ENCODE data around the gene ITSN2. TPM values are rescaled to one million over a fixed set of nuclear protein-coding genes. Genes with fewer than 3 reads are reported as not detected.

ITSN2 gene
- total RNA-seq, 1 donor from 2014 or later, result 66.2 TPM

DNA sequence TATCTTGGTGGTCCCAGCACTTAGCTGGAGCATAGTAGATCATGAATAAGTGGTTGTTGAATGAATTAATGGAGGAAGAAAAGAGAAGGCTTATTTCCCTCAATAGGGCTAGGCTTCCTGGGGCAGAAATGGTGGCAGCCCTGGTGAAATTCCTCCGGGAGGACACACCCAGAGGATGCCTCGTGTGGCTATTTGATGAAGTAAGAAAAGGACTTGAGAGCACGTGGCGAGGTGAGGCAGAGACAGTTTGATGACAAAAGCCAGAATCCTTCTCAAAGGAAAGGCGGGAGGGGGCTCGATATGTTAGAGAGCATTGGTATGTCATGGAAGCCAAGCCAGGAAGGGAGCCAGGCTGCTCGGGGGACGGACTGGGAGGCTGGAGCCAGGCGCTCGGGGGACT lies 170.8 kb downstream of the ITSN2 start:
- no peak for DNase-seq (ENCODE audit: low spot score)

DNA sequence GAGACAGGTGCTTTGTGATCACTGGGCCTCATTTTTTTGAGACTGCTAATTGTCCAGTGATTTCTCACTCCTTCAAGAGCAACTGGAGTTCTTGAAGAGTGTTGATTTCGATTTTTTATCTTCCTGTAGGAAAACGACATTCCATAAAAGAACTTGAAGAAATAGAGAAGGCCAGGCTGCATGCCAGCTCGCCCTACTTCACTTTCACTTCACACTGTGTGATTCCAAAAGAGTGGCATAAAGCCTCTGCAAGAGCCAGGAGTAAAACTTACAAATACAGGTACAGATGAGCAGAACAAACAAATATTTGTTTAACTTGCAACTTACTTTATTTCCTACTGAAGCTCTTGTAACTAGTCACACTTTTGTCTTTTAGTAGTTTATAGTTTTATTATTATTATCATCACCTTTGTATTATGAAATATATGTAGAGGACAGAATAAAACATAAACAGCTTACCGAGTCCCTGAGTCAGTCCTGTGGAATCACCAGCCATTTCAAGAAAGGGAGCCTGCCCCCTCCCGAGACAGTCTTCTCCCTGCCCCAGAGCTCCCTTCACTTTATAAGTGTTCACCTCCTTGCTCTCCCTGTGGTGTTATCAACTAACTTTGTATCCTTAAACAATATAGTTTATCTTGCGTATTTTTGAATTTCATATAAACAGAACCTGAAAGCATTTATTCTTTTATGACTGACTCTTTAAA lies 176.8 kb downstream of the ITSN2 start:
- no peak for DNase-seq (ENCODE audit: low spot score)

DNA sequence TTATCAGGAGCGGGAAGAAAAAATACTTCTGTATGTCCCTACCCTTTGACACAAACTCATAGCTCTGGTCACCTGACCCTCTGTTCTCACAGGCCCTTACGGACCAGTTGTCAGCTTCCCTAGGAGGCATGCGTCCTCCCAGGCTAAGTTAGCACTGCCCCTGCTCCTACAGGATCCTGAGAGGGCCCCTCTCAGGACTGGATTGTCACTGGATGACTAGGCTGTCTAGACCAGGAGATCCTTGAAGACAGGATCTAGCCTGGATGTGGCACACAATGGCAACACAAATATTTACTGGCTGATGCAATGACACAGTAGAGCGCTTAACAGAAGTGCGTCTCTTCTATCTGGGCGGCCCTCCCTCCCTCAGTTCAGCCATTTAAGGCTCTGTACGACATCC lies 177.8 kb downstream of the ITSN2 start:
- no peak for DNase-seq (ENCODE audit: low spot score)

DNA sequence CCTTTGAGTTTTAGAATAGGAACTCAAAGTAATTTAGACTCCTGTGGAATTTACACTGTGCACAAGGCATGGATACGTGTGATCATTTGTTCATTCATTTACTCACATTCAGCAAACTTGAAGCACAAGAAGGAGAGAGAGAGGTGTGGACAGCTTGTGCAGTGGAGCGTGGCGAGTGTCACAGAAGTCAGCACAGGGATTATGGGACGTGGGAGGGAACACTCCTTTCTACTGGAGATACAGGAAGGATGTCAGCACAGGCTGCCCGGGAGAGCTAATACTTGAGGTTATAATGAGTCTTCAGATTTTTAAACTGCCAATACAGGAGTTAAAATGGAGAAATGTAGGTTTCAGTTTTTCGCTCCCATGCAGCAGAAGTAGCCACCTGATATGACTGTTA lies 178.5 kb downstream of the ITSN2 start:
- DNase-seq (ENCODE audit: low spot score), result no peak

DNA sequence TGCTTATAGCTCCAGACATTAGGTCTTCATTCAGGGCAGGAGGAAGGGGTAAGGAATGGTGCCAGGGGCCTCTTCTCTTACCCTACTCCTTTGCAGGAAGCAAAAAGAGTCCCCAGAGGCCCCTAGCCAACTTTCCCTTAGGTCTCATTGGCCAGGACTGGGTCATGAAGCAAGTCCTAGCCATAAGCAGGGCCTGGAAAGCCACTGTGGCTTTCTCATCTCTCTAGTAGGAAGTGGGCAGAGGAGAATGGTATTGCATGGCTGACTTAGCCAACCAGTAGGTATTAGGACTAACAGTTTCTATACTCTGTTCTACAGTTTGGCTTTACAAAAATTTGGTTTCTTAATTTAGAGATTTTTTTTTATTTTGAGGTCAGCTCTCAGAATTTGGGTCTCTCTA lies 180.7 kb downstream of the ITSN2 start:
- no peak for DNase-seq (ENCODE audit: low spot score)

DNA sequence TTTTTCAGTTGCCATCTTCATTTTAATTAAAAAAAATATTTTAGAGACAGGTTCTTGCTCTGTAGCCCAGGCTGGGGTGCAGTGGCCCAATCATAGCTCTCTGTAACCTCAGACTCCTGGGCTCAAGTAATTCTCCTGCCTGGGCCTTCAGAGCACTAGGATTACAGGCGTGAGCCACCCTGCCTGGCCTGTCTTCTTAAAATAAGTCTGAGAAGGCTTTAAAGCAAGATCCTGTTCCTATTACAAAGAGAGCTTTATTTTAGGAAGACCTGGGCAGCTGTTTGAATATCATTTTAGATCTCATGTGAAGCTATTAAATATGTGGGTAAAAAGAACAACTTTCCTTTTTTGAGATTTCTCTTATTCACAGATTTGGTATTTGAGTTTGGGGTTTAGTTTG lies 184.0 kb downstream of the ITSN2 start:
- no peak for DNase-seq (ENCODE audit: low spot score)

DNA sequence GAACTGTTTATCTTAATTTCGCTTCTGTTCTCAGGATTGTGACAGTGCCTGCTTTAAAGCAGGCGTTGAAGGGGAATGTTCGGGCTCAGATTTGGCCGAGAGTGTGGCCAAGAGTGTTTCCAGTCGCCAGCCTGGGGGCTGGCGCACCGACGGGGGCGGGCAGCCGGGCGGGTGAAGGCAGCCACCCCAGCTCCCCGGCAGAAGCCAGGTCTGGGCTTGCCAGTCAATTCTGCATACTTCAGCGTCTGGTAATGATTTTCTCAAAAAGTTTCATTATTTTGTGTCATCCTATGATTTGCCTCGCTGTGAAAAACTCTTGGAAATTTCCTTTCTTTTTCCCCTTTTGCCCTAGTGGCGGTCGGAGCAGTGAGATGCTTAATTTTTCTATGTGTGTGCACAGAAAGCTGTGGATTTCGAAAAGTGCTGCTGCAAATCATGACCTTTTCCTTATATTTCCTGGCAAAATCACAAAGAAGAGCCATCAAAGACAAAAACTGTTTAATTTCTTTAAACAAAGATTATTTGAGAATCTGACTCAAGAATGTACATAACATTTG lies 184.6 kb downstream of the ITSN2 start:
- no peak for DNase-seq (ENCODE audit: low spot score)

DNA sequence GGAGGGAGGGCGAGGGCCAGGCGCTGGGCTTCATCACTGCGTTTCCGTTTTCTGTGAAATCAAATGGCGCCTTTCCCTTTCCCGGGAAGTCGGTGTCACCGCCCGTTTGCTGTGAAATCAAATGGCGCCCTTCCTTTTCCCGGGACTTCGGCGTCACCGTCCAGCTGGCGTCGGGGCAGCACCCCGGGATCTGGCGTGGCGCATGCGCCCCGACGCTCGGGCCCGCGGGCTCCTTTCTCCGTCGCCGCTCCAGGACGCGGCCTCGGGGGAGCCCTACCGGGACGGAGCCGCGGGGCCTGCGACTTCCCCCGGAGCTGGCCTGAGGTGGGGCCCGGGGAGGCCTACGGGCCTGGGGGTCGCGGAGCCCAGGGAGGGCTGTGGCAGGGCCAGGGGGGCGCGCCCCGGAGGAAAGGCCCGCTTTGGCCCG lies 185.5 kb downstream of the ITSN2 start, which contains the start of gene FAM228A:
TSS of gene FAM228A (plus strand) at position 203 of the 427 bp plus-strand sequence. CDS start 428 bp downstream, outside the sequence.
- DNase-seq (ENCODE audit: low spot score), result no peak

DNA sequence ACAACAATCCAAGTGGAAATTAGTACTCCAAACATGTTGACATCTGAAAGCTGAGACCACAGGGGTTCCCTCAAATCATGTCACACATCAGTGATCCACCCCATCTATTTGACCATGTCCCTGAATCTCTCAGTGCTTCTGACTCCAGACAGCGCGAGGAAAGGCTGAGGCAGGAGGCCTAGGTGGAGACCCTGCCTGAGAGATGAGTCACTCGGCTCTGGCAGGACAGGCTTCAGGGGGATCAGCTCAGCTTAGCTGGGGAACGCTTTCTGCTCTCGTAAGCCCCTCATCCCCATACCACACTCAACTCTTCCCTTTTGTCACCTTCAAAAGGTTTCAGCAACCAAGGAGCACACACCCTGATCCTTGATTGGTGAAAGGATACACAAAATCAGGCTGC lies 191.3 kb downstream of the ITSN2 start:
- no peak for DNase-seq (ENCODE audit: low spot score)

DNA sequence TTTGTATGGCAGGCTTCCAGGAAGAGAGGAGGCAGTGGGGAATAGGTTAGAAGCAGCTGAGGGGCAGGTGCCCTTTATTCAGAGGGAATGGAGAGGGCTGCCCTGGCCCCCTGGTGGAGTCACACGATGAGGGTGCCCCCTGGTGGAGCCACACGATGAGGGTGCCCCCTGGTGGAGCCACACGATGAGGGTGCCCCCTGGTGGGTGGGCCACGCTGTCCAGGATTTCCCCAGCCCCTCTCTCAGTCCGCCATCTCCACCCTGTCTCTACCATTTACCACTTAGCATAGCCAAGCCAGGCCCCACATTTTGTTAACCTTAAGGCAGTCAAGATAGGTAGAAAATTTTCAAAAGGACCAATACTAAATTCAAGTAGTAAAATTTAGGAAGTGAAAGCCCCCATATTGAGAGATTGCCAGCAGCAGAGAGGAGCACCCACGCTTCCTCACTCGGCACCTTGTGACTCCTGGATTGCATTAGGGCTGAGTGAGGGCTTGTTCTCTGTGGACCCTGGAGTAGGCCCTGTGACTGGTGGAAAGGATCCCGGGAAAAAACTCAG lies 195.8 kb downstream of the ITSN2 start:
- DNase-seq (ENCODE audit: low spot score), result no peak

DNA sequence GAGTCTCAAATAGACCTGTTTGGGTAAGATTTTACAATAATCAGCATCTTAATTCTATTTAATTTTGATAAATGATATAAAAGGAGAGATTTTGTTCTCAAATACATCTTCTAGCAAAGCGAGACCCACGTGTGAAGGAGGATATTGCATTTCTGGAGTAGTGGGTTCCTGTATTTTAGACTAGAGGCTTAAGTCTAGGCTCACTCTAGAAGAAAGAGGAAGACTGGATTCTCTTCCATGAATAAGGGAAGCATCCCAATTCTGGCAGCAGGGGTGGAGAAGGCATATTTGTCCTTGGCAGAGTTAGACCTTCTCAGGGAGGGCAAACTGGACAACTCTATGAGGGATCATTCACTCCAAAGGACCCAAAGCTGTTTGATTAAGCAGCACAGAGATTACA lies 196.7 kb downstream of the ITSN2 start:
- DNase-seq (ENCODE audit: low spot score), result no peak

DNA sequence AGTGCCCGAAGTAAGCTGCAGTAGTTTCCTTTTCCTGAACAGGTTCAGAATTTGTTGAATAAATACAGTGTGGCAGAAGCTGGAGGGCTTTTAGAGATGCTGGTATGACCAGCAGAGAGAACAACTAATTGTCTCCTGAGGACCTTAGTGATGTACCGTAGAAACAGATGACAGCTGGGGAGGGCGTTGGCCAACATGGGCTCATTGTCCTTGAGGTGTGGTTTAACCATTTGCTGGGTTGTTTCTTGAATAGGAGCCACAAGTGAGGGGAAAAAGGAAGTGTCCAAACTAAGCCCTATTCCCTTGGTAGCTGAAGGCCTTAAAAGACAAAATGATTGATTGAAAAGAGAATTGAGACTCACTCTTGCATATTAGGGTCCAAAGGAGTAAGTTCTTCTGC lies 197.2 kb downstream of the ITSN2 start:
- DNase-seq (ENCODE audit: low spot score), result no peak

DNA sequence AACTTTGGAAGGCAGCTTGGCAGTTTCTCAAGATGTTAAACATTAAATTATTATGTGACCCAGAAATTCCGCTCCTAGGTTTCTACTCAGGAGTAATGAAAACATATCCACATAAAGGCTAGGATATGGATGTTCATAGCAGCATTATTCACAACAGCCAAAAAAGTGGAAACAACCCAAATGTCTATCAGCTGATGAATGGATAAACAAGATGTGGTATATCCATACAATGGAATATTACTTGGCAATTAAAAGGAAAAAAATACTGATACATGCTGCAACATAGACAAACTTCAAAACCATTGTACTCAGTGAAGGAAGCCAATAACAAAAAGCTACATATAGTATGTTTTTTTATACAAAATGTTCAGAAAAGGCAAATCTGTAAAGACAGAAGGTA lies 197.8 kb downstream of the ITSN2 start:
- no peak for DNase-seq (ENCODE audit: low spot score)

DNA sequence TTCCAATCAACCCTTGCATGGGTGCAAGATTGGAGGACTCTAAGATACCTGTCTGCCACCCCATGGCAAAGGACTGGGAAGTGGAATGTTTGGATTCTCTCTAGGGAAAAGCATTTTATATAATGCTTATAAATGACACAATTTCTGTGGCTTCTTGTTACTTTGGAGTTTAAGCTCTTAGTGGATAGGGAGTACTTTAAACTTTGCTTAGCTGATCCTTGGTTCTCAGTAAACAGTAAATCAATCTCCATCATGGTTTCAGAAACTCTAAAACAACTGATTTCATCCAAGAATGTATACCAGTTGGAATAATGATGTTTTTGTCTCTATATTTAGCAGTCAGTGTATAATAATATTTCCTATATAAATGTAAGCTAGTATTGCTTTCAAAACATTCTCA lies 199.6 kb downstream of the ITSN2 start:
- no peak for DNase-seq (ENCODE audit: low spot score)

DNA sequence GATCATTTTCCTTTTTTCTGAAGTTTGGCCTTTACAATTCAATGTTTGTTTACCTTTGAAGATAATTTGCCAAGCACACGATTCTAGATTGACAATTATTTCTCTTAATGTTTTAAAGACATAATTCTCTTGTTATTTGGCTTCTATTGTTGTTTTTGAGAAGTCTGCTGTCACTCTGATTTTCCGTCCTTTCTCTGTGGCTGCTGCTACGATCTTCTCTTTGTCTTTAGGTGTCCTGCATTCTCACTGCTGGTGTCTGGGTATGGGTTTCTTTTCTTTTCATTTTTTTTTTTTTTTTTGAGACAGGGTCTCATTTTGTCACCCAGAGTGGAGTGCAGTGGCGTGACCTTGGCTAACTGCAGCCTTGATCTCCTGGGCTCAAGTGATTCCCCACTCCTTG lies 200.6 kb downstream of the ITSN2 start:
- no peak for DNase-seq (ENCODE audit: low spot score)

DNA sequence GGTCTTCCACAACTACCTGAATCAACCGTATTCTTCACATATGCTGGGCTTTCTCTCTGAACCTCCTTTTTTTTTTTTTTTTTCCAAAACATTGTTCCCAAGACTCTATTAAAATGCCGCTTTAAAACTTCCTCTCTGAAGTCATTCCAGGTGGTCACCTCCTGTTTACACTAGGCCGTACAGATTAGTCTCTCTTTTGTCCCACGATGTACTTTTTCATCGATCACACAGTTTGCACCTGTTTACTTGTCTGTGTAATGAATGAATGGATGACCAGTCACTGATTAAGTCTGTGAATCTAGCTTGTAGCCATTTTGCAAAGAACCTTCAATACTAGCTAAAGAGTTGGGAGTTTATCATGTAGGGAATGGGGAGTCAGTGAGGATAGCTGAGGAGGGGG lies 202.2 kb downstream of the ITSN2 start:
- no peak for DNase-seq (ENCODE audit: low spot score)

DNA sequence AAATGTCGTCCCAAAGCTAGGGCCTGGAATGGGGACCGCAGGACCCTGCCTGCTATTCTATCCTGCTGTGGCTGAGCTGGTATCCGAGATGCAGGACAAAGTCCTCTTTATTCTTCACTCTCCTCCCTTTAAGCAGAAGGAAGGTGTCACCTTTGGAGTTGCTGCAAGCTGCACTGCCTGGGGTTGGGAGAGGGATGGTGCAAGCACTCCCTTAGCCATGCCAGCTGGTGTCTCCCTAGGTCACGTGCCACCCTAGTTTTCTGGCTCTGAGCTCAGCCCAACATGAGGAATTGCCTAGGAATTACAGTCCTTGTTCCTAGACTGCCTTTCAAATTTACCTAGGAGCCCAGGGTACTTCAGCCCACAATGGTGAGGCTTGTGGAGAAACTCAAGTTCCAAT lies 206.9 kb downstream of the ITSN2 start:
- DNase-seq (ENCODE audit: low spot score), result no peak

Other genes with a start within 250 kb of the ITSN2 start
- not detected for gene PFN4, start 237.2 kb downstream of the ITSN2 start, total RNA-seq
- gene FAM228B, start 237.1 kb downstream of the ITSN2 start, total RNA-seq, result 27.4 TPM
- 3.2 TPM for gene FAM228A, start 185.5 kb downstream of the ITSN2 start, total RNA-seq
- 41.7 TPM for gene NCOA1, start 130.7 kb upstream of the ITSN2 start, total RNA-seq

Data from mesenteric fat pad (tissue), 1 donor.